ENCODE results near the gene PRSS50. TPM values are rescaled to one million over a fixed set of nuclear protein-coding genes. Genes with fewer than 3 reads are reported as not detected.
"Not testable (repeated sequence)": the region's sequence is repeated elsewhere in the genome, so short reads cannot be mapped to it uniquely, and the experiment has no call there.

Gene PRSS50
- total RNA-seq, 2 donors from 2014 or later, result not detected

DNA sequence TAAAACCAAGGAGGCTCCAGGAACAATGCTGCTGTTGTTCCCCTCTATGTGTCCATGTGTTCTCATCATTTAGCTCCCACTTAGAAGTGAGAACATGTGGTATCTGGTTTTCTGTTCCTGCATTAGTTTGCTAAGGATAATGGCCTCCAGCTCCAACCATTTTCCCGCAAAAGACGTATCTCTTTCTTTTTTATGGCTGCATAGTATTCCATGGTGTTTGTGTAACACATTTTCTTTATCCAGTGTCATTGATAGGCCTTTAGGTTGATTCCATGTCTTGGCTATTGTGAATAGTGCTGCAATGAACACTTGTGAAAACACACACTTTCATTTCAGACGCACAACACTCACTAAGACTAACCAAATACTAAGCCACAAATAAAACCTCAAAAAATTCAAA, 21.9 kb upstream of the PRSS50 start:
- H3K4me3 Mint-ChIP-seq; DNase-seq; ATAC-seq; H3K4me1 Mint-ChIP-seq; H3K9me3 ChIP-seq (ENCODE audit: control insufficient read depth, low read length, poor library complexity, severe bottlenecking); H3K36me3 Mint-ChIP-seq (ENCODE audit: low read depth); H3K27ac Mint-ChIP-seq: not testable (repeated sequence)
- H3K27me3 Mint-ChIP-seq, result peaks cover 23% of the 10 kb centered on the region

DNA sequence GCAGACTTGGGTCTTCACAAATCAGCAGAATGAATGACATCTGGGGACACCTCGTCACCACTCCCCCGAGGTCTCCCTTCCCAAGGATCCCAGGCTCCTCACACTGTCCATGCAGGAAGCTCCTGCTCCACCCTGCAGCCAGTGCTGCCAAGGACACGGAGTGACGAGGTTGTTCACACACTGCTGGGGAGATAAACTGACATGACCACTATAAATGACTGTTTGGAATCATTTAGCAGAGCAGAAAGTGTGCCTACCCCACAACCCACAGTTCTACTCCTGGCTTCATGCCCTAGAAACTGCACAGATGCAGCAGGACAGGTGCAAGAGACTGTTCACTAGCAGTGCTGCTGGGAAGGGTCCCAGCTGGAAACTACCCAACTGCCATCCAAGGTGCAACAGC, 19.7 kb upstream of the PRSS50 start:
- Mint-ChIP-seq H3K27me3 (peaks cover 34% of the 10 kb centered on the region), H3K4me3 (no peak overlapping the region), H3K4me1 (no peaks in the 10 kb centered on the region), H3K27ac (no peak overlapping the region), H3K36me3 (ENCODE audit: low read depth) (no peaks in the 10 kb centered on the region)
- ATAC-seq (no peak), DNase-seq (no peak)
- H3K9me3 ChIP-seq (ENCODE audit: control insufficient read depth, low read length, poor library complexity, severe bottlenecking), result no peaks in the 10 kb centered on the region

DNA sequence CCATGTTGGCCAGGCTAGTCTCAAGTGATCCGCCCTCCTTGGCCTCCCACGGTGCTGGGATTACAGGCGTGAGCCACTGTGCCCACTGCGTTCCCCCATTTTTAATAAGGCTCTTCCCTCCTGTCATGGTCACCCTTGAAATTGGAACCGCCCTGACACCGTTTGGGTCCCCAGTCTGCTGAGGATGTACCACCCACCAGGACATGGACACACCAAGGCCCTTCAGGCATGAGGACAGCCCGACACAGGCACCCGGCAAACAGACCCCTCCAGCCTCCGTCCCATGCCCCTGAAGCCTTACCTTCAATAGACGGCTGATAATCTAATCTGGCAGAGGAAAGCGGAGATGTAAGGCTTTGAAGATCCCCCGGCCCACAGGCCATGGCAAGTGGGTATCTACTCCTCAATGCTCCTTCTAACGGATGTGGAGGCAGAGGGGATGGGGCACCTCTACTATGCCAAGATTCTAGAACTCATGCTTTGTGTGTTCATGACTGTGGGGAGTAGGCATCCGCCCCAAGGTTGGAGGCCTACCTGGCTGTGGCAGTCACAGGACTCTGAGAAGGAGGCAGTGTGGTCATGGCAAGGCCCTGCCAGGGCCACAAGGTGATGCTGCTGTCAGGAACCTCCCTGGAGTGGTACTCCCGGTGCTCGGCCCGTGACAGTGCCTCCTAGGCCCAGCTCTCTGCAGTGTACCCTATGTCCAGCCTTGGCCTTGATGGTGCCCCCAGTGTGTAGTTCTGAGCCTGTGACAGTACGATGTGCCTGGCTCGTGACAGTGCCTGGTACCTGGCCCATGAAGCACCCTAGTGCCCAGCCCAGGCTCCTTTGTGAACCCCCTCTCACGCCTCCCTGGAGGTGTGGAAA, 18.6 kb upstream of the PRSS50 start:
- Mint-ChIP-seq H3K4me1 (no peaks in the 10 kb centered on the region), H3K27me3 (peaks cover 42% of the 10 kb centered on the region), H3K36me3 (ENCODE audit: low read depth) (no peaks in the 10 kb centered on the region), H3K4me3 (no peak overlapping the region), H3K27ac (no peak overlapping the region)
- H3K9me3 ChIP-seq (ENCODE audit: control insufficient read depth, low read length, poor library complexity, severe bottlenecking), result no peaks in the 10 kb centered on the region
- no peak for DNase-seq
- ATAC-seq, result no peak

DNA sequence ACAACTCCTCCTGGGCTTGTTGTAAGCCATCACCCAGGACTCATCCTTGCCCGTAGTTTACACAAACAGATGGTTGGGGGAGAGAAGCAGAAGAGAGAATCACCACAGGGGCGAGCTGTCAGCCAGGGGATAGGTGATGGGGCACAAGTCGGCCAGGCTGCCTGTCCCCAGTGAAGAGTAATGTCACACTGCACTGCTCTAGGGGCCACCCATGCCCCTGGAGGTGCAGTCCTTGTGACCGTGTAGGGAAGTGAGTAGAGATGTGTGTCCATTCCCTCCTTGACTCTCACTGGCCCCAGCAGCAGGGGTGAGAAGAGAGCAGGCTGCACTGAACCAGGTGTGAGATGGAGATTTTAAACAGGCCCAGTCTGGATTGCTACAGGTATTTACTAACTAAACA, 17.1 kb upstream of the PRSS50 start:
- H3K4me1 Mint-ChIP-seq, result peaks cover 2% of the 10 kb centered on the region
- H3K4me3 Mint-ChIP-seq, result no peak overlapping the region
- DNase-seq (no peak), ATAC-seq (no peak)
- peaks cover 46% of the 10 kb centered on the region for H3K27me3 Mint-ChIP-seq
- H3K36me3 Mint-ChIP-seq (ENCODE audit: low read depth), result no peaks in the 10 kb centered on the region
- no peaks in the 10 kb centered on the region for H3K9me3 ChIP-seq (ENCODE audit: control insufficient read depth, low read length, poor library complexity, severe bottlenecking)
- H3K27ac Mint-ChIP-seq, result no peak overlapping the region

DNA sequence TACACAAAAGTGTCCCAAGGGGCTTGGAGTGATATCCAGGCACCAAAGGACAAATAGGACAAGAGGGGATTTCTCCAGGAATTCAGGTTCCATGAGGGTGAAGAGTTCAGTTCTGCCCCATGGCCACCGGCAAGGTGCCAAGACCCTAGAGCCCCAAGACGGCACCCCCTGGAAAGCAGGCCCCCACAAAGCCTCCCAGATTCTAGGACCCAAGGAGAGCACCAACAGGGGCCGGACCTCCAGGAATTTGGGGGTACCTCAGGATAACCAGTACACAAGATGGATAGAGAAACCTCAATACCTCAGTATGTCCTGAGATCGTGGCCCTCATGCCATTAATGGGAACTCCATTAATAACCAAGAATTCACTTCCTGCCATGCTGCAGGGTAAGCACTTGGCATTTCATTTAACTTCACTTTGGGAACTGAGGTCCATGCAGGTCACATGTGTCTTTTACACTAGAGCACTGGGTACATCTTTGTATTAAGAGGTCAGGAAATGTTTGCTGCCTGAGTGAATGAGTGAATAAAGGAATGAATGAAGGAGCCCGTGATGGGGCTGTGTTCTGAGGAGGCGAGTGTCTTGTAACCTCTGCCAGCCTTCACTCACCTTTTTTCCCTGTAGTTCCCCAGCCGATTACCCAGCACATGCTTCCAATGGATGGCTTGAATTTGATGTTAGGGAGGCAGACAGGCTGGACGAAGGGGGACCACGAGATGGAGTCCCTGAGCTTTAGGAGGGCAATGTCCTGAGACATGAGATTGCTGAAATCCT, 15.5 kb upstream of the PRSS50 start:
- H3K9me3 ChIP-seq (ENCODE audit: control insufficient read depth, low read length, poor library complexity, severe bottlenecking), result no peaks in the 10 kb centered on the region
- no peak for ATAC-seq
- Mint-ChIP-seq H3K4me1 (peaks cover 5% of the 10 kb centered on the region), H3K36me3 (ENCODE audit: low read depth) (no peaks in the 10 kb centered on the region), H3K27ac (no peak overlapping the region), H3K27me3 (peaks cover 53% of the 10 kb centered on the region), H3K4me3 (no peak overlapping the region)
- DNase-seq, result no peak

DNA sequence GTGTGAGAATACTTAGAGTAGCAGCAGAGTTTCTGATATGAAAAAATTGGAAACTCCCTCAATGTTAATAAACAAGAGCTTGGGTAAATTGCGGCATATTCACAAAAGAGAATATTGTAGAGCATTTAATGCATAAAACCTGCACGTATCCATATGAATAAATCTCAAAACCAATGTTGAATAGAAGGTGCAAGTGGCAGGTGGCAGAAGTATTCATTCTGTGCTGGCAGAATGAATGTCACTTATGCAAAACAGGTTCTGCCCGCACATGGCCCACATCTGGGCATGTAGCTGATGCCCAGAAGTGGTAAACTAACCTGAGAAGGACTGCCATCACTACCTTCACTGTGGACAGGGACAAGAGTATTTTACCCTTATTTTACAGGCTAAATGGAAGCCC, 14.1 kb upstream of the PRSS50 start:
- no peak overlapping the region for H3K27ac Mint-ChIP-seq
- no peak overlapping the region for H3K4me3 Mint-ChIP-seq
- no peak for ATAC-seq
- H3K36me3 Mint-ChIP-seq (ENCODE audit: low read depth), result no peaks in the 10 kb centered on the region
- no peaks in the 10 kb centered on the region for H3K9me3 ChIP-seq (ENCODE audit: control insufficient read depth, low read length, poor library complexity, severe bottlenecking)
- H3K27me3 Mint-ChIP-seq, result peaks cover 55% of the 10 kb centered on the region
- DNase-seq, result no peak
- peaks cover 6% of the 10 kb centered on the region for H3K4me1 Mint-ChIP-seq

DNA sequence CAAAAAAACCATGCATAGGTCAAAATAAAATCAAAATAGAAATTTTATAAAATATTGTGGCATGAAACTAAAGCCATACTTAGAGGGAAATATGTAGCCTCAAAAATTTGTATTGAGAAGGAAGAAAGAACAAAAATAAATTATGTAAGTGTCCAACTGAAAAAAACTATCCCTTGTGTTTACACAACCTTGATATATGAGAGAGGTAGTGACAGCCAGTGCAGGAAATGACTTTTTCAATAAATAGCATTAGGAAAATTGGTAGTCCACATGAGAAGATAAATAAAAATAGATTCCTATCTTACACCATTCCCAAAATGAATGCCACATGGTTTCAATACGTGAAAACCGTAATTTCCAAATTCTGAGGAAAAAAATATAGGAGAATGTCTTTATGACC, 13.2 kb upstream of the PRSS50 start:
- H3K4me1 Mint-ChIP-seq, result peaks cover 9% of the 10 kb centered on the region
- H3K36me3 Mint-ChIP-seq (ENCODE audit: low read depth), result no peaks in the 10 kb centered on the region
- DNase-seq, result no peak
- no peak overlapping the region for H3K27ac Mint-ChIP-seq
- peaks cover 55% of the 10 kb centered on the region for H3K27me3 Mint-ChIP-seq
- no peak for ATAC-seq
- no peaks in the 10 kb centered on the region for H3K9me3 ChIP-seq (ENCODE audit: control insufficient read depth, low read length, poor library complexity, severe bottlenecking)
- no peak overlapping the region for H3K4me3 Mint-ChIP-seq

DNA sequence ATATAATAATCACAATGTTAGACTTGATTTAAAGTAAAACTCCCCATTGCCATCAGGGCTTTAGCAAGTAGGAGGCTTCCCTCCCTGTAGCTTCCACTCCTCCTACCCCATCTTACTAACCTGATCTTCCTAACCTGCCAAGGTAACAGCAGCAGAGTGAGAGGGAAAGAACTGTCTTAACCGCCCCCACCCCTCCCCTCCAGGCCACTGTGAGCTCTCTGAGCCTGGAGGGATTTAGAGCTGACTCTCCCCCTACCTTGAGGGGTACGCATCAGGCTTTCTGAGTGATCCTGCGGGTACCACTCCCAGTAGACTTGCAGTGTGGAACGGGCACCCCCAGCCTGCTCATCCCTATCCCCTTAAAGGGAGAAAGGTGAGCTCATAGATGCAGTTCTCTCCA, 11.4 kb upstream of the PRSS50 start:
- Mint-ChIP-seq H3K27me3 (peaks cover 61% of the 10 kb centered on the region), H3K27ac (no peak overlapping the region), H3K4me3 (no peak overlapping the region), H3K36me3 (ENCODE audit: low read depth) (no peaks in the 10 kb centered on the region), H3K4me1 (peaks cover 14% of the 10 kb centered on the region)
- H3K9me3 ChIP-seq (ENCODE audit: control insufficient read depth, low read length, poor library complexity, severe bottlenecking), result no peaks in the 10 kb centered on the region
- ATAC-seq (no peak), DNase-seq (no peak)

DNA sequence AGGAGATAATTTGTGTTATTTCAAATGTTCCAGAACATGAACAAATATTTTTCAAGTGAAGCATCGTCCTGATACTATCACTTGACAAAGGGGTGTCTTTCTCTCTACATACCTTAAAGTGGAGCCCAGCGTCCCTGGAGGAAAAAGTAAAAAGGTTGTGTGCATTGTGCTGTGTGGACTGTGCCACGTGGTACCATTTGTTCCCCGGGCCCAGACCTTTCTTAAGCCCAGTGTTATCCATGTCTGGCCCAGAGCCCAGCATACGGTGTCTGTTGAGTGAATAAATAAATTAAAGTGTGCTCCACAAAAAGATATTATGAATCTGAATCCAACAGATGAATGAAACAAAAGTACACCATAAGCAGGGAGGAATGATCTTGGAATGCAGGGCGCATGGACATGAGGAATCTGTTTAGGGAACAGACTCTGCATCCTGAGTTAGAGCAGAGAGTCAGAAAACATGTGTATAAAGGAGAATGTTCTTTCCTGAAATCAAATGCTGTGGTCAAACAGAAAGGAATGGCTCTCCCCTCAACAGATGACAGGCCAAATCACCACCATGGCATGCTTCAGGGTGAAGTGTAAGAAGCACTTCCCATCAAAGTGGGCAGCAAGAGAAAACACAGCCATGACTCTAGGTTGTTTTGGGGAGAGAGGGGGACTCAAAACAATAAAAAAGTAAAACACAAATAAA, 8.1 kb upstream of the PRSS50 start:
- Mint-ChIP-seq H3K27ac (no peak overlapping the region), H3K36me3 (ENCODE audit: low read depth) (no peaks in the 10 kb centered on the region), H3K4me1 (peaks cover 12% of the 10 kb centered on the region), H3K27me3 (peaks cover 38% of the 10 kb centered on the region), H3K4me3 (no peak overlapping the region)
- no peaks in the 10 kb centered on the region for H3K9me3 ChIP-seq (ENCODE audit: control insufficient read depth, low read length, poor library complexity, severe bottlenecking)
- no peak for DNase-seq
- ATAC-seq, result no peak

DNA sequence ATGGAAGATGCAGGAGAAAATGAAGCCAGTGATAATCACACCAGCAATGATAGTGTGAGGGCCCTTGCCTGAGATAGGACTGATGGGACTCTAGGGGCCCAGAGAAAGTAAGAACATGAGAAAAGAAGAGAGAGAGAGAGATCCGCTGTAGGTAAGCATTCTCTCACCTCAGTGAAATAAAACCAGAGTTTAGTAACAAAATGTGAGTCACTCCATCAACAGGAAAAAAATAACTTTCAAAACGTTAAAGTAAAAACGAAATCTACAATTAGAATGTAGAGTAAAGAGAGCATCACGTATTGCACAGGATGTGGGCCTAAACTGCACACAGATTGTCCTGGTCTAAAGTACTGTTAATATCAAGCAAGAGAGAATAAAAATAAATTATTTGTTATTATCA, 6.8 kb upstream of the PRSS50 start:
- no peak overlapping the region for H3K27ac Mint-ChIP-seq
- peaks cover 39% of the 10 kb centered on the region for H3K27me3 Mint-ChIP-seq
- no peak overlapping the region for H3K4me3 Mint-ChIP-seq
- ATAC-seq, result no peak
- H3K36me3 Mint-ChIP-seq (ENCODE audit: low read depth), result no peaks in the 10 kb centered on the region
- H3K4me1 Mint-ChIP-seq, result peaks cover 12% of the 10 kb centered on the region
- no peak for DNase-seq
- no peaks in the 10 kb centered on the region for H3K9me3 ChIP-seq (ENCODE audit: control insufficient read depth, low read length, poor library complexity, severe bottlenecking)

DNA sequence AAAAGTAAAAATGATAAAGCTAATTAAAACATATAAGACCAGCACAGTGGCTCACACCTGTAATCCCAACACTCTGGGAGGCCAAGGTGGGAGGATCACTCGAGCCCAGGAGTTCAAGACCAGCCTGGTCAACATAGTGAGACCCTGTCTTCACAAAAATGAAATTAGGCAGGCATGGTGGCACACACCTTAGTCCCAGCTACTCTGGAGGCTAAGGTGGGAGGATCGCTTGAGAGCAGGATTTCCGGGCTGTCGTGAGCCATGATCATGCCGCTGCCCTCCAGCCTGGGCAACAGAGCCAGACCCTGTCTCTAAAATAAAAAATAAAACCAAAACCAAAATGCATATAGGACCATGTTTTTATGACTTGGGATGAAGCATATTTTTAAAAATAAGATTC, 4.8 kb upstream of the PRSS50 start:
- ATAC-seq, result no peak
- H3K27me3 Mint-ChIP-seq, result peaks cover 38% of the 10 kb centered on the region
- H3K27ac Mint-ChIP-seq, result no peak overlapping the region

DNA sequence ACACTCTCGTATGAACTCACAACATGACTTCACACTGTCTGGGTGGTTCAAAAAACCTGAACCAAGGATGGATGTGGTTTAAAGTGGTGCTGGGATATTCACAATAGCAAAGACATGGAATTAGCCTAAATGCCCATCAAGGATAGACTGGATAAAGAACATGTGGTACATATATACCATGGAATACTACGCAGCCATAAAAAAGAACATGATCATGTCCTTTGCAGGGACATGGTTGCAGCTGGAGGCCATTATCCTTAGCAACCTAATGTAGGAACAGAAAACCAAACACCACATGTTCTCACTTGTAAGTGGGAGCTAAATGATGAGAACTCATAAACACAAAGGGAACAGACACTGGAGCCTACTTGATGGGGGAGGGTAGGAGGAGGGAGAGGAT, 3.3 kb upstream of the PRSS50 start:
- H3K4me1 Mint-ChIP-seq, result peaks cover 9% of the 10 kb centered on the region
- H3K27me3 Mint-ChIP-seq, result peaks cover 29% of the 10 kb centered on the region

More for the DNA sequence above, 4.8 kb upstream of the PRSS50 start:
- Mint-ChIP-seq H3K4me3 (no peak overlapping the region), H3K36me3 (ENCODE audit: low read depth) (no peaks in the 10 kb centered on the region), H3K4me1 (peaks cover 10% of the 10 kb centered on the region)
- H3K9me3 ChIP-seq (ENCODE audit: control insufficient read depth, low read length, poor library complexity, severe bottlenecking), result no peaks in the 10 kb centered on the region
- DNase-seq, result no peak

DNA sequence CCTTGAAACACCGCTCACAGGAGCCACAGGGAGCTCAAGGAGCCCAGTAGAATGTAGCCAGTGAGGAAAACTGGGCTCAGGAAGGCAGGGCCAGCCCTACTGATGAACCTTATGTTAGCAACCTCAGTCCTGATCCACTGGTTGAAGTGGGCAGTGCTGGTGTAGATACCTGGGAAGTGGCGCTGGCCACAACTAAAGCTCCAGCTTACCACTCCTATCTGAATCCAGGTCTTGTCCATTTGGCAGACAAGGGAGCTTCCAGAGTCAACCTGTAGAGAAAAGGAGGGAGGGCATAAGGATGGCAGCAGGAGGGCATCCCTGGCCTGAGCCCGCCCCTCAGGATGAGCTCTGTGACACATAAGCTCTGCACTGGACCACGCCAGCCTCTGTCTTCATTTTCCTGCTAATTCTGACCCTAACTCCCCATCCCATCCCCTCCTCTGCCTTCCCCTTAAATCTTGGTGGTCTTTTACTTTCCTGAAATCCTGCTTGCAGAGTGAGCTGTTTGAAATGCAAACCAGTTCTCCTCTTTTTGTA, 2.1 kb upstream of the PRSS50 start:
- no peak overlapping the region for H3K4me3 Mint-ChIP-seq
- H3K27ac Mint-ChIP-seq, result no peak overlapping the region
- ATAC-seq (no peak), DNase-seq (no peak)
- peaks cover 10% of the 10 kb centered on the region for H3K4me1 Mint-ChIP-seq
- no peaks in the 10 kb centered on the region for H3K36me3 Mint-ChIP-seq (ENCODE audit: low read depth)
- H3K9me3 ChIP-seq (ENCODE audit: control insufficient read depth, low read length, poor library complexity, severe bottlenecking), result no peaks in the 10 kb centered on the region
- peaks cover 21% of the 10 kb centered on the region for H3K27me3 Mint-ChIP-seq

More for the DNA sequence above, 3.3 kb upstream of the PRSS50 start:
- no peaks in the 10 kb centered on the region for H3K9me3 ChIP-seq (ENCODE audit: control insufficient read depth, low read length, poor library complexity, severe bottlenecking)
- no peak for ATAC-seq
- no peak for DNase-seq
- Mint-ChIP-seq H3K27ac (no peak overlapping the region), H3K36me3 (ENCODE audit: low read depth) (no peaks in the 10 kb centered on the region), H3K4me3 (no peak overlapping the region)
